ENCODE data around the gene TRIO. TPM values are rescaled to one million over a fixed set of nuclear protein-coding genes. Genes with fewer than 3 reads are reported as not detected.

TRIO gene
- polyA plus RNA-seq, 1 of the 3 experiments (the other 2 are of a cell fraction), result 229 TPM

- Histone ChIP-seq H3K4me3 (ENCODE audit: low read depth in 2 of 2, low read length in 1 of 2) (no peak overlapping the region), H4K20me1 (ENCODE audit: insufficient read depth) (peaks cover 84% of the 10 kb centered on the region), H3K9me2 (no peaks in the 10 kb centered on the region), H3K4me2 (no peak overlapping the region), H3K9ac (no peak overlapping the region), H3F3A (replicated peaks; ENCODE audit: insufficient read depth) (peaks cover 15% of the 10 kb centered on the region), H3K9me3 (no peaks in the 10 kb centered on the region), H3K79me2 (ENCODE audit: insufficient read depth) (peaks cover 100% of the 10 kb centered on the region), H3K27ac (ENCODE audit: low read depth in 2 of 2, low read length in 1 of 2) (peak overlapping the region in 1 of 2 experiments; percentile 40; a peak in 1 of 4 replicates), H3K27me3 (ENCODE audit: insufficient read depth) (no peaks in the 10 kb centered on the region), H3K4me1 (ENCODE audit: control insufficient read depth in 1 of 2, insufficient read depth in 2 of 2, low read depth in 1 of 2, low read length in 1 of 2) (peaks cover 37 to 39% of the 10 kb centered on the region in 2 experiments; a peak in 3 of 4 replicates), H3K36me3 (replicated peaks in 1 of 2; ENCODE audit: control insufficient read depth in 1 of 2, insufficient read depth in 2 of 2, low read length in 1 of 2) (peaks cover 0 to 31% of the 10 kb centered on the region in 2 experiments), H2AFZ (ENCODE audit: low read depth) (no peak overlapping the region)
- CTCF ChIA-PET, result interaction anchor here (1.4 to 2.7 kb wide), 2 partner anchors 13 to 114 kb away, joined by 5 to 6 read pairs; partner anchors contain the start of gene TRIO
- no peak for DNase-seq
- WGBS (ENCODE audit: low lambda C conversion rate), result 97% methylated on average over 11 of the region's 11 CpGs
- TF ChIP-seq CTCF (IDR thresholded peaks at IDR 0.05) (no peak), MAX (IDR thresholded peaks at IDR 0.05; ENCODE audit: low read depth) (no peak), PBX3 (IDR thresholded peaks at IDR 0.05) (no peak), YY1 (IDR thresholded peaks at IDR 0.05; ENCODE audit: low read depth) (no peak), MXI1 (IDR thresholded peaks at IDR 0.05; ENCODE audit: low read depth, low read length) (no peak), NRF1 (IDR thresholded peaks at IDR 0.05; ENCODE audit: low read depth, low read length) (no peak), FOXM1 (IDR thresholded peaks at IDR 0.05; ENCODE audit: low read depth) (no peak), ZBTB33 (IDR thresholded peaks at IDR 0.05; ENCODE audit: borderline replicate concordance, low read depth) (no peak), REST (IDR thresholded peaks at IDR 0.05; ENCODE audit: low read depth, low read length) (no peak), RFX5 (IDR thresholded peaks at IDR 0.05; ENCODE audit: low read length) (no peak)
- POLR2A ChIA-PET, result no interaction called here
Measured at GRCh38 chr5:14256756-14257393, 113.7 kb downstream of the TRIO start.
